Endothelial cell of umbilical vein (primary cell): ENCODE results near the gene DISP1. TPM values are rescaled to one million over a fixed set of nuclear protein-coding genes. Genes with fewer than 3 reads are reported as not detected.

ENCODE experiments used
- BruUV-seq: library from RNA; stranded (reverse); fragments of 400-500 nt; replicated peaks from 2 replicates; lab custom pipeline; 2021; lab: Mats Ljungman, UMichigan
- CTCF ChIA-PET: fragments of 300-600, 350-600 bp; sonication (Branson Sonifier 250); formaldehyde crosslinking; loops from one replicate; lab custom pipeline; 2021; ENCODE audit warnings: antibody characterized with exemption, inconsistent platforms; lab: Charles Lee
- POLR2A ChIA-PET: fragments of 300-600, 350-600 bp; sonication (Branson Sonifier 250); formaldehyde crosslinking; loops from one replicate; lab custom pipeline; 2021; ENCODE audit warnings: antibody characterized with exemption, inconsistent platforms; lab: Charles Lee
- DNase-seq: peaks from one replicate; pipeline ENCODE4 v3.0.0-alpha.2; 2011; ENCODE audit warnings: low read depth, low spot score
- FAIRE-seq: peaks from 2 replicates; lab custom pipeline; 2011; peaks lifted over from hg19 to GRCh38; lab: Jason Lieb, UNC
- H2AFZ ChIP-seq: 2 replicates; pipeline ENCODE4 v1.6.0; 2012; ENCODE audit warnings: low read depth, low read length, control low read depth, inconsistent platforms
- H3K27ac ChIP-seq: 2 replicates; pipeline ENCODE4 v1.5.1; 2011; ENCODE audit warnings: low read depth, mild to moderate bottlenecking, control low read depth, low read length, moderate library complexity; ENCODE audit not compliant: insufficient read depth
- H3K27me3 ChIP-seq, 2 experiments: 2 replicates each; pipeline versions ENCODE4 v1.6.0 to v1.6.1; 2011; ENCODE audit warnings: low read length in 2 of 2, mixed read lengths in 1 of 2; ENCODE audit not compliant: control insufficient read depth in 2 of 2, insufficient read depth in 2 of 2
- H3K36me3 ChIP-seq, 2 experiments: 2 replicates in 1 of 2; 3 replicates in 1 of 2; pipeline ENCODE4 v1.5.1; 2011; ENCODE audit warnings: low read length in 2 of 2, mild to moderate bottlenecking in 1 of 2, moderate library complexity in 1 of 2; ENCODE audit not compliant: control insufficient read depth in 2 of 2, insufficient read depth in 2 of 2; ENCODE audit errors: extremely low read depth in 1 of 2
- H3K4me1 ChIP-seq: 3 replicates; pipeline ENCODE4 v1.5.1; 2011; ENCODE audit warnings: mild to moderate bottlenecking, low read length; ENCODE audit not compliant: control insufficient read depth, insufficient read depth; ENCODE audit errors: extremely low read depth
- H3K4me2 ChIP-seq: 2 replicates; pipeline ENCODE4 v1.6.1; 2011; ENCODE audit warnings: low read length, control low read depth, mixed read lengths; ENCODE audit not compliant: insufficient read depth
- H3K4me3 ChIP-seq, 3 experiments: fragments of 200-600 bp in 1 of 3; sonication (generic), shearing (Covaris generic) in 1 of 3; replicated peaks in 1 of 3; 2 replicates each; pipeline ENCODE4 v1.5.1; 2011 to 2016; ENCODE audit warnings: control low read depth in 3 of 3, low read length in 3 of 3, mild to moderate bottlenecking in 2 of 3, inconsistent platforms in 1 of 3, low read depth in 1 of 3, moderate library complexity in 1 of 3; ENCODE audit not compliant: insufficient read depth in 1 of 3
- H3K79me2 ChIP-seq: 2 replicates; pipeline ENCODE4 v1.6.0; 2012; ENCODE audit warnings: low read length, inconsistent platforms; ENCODE audit not compliant: control insufficient read depth, insufficient read depth
- H3K9ac ChIP-seq: replicated peaks from 2 replicates; pipeline ENCODE3; 2011; ENCODE audit warnings: low read length, control low read depth; ENCODE audit not compliant: insufficient read depth; ENCODE audit errors: extremely low read depth
- H3K9me1 ChIP-seq: replicated peaks from 3 replicates; pipeline ENCODE4 v1.6.0; 2011; ENCODE audit warnings: mild to moderate bottlenecking, low read length; ENCODE audit not compliant: control insufficient read depth, insufficient read depth; ENCODE audit errors: extremely low read depth
- H3K9me3 ChIP-seq: replicated peaks from 2 replicates; pipeline ENCODE4 v1.5.1; 2012; ENCODE audit warnings: low read length, inconsistent platforms; ENCODE audit not compliant: control insufficient read depth, insufficient read depth
- H4K20me1 ChIP-seq: replicated peaks from 2 replicates; pipeline ENCODE3; 2011; ENCODE audit warnings: mild to moderate bottlenecking, low read length; ENCODE audit not compliant: control insufficient read depth, insufficient read depth; ENCODE audit errors: extremely low read depth
- FOS ChIP-seq: IDR thresholded peaks from 2 replicates; pipeline ENCODE4 v1.6.1; 2011; ENCODE audit warnings: mild to moderate bottlenecking, low read length, moderate library complexity, borderline replicate concordance; ENCODE audit not compliant: insufficient read depth
- GATA2 ChIP-seq: IDR thresholded peaks from 2 replicates; pipeline ENCODE4 v1.7.0; 2011; ENCODE audit warnings: low read depth, mild to moderate bottlenecking, moderate library complexity, mixed read lengths, low read length; ENCODE audit not compliant: insufficient read length, insufficient read depth
- JUN ChIP-seq: IDR thresholded peaks from 2 replicates; pipeline ENCODE4 v1.6.1; 2011; ENCODE audit warnings: borderline replicate concordance, low read depth; ENCODE audit not compliant: insufficient read length, insufficient read depth
- MYC ChIP-seq: IDR thresholded peaks from one replicate; pipeline ENCODE4 v1.6.1; 2011; ENCODE audit warnings: mild to moderate bottlenecking, low read depth, low read length
- POLR2AphosphoS5 ChIP-seq: IDR thresholded peaks from 2 replicates; pipeline ENCODE4 v1.6.1; 2012; ENCODE audit warnings: low read depth, mild to moderate bottlenecking, control low read depth, low read length, moderate library complexity; ENCODE audit not compliant: insufficient read depth
- dilution Hi-C: fragments of 300-500 bp; cut with MboI; formaldehyde crosslinking; loops from one replicate; pipeline ENCODE4 v1.15.0; 2019; ENCODE audit warnings: low sequenced_read_pairs; ENCODE audit not compliant: extremely low pct_ligation_motif_present
- intact Hi-C: fragments of 100-400 bp; cut with micrococcal nuclease; formaldehyde crosslinking; loops from one replicate; pipeline ENCODE4 v1.10.0; 2022
- polyA plus RNA-seq, 4 experiments: library from polyadenylated mRNA; depleted of rRNA in 3 of 4; stranded (reverse) in 3 of 4; unstranded in 1 of 4; fragments of >200 nt; gene quantifications; 2 replicates each; pipeline versions ENCODE4 v1.2.1 to v1.2.3, GENCODE V29; 2011 to 2012; ENCODE audit warnings: missing spikeins in 1 of 4
- total RNA-seq: library from RNA; stranded (reverse); gene quantifications from 2 replicates; pipeline ENCODE4 v1.2.3, GENCODE V29; 2021
- TF ChIP-seq, protein P1 (sequence below), 2 donors: IDR thresholded peaks; 1 replicate in 1 of 2; 2 replicates in 1 of 2; pipeline ENCODE4 v1.5.1; 2011; ENCODE audit warnings: low read length in 2 of 2, mild to moderate bottlenecking in 2 of 2, moderate library complexity in 2 of 2, control low read depth in 1 of 2, inconsistent platforms in 1 of 2, low read depth in 1 of 2; ENCODE audit not compliant: insufficient read depth in 1 of 2; ENCODE audit errors: extremely low read depth in 1 of 2

The DISP1 gene
- total and polyA plus RNA-seq, 2 donors (not counting 3 experiments of a cell fraction or from before 2014, with no cell fraction given): 3.9 TPM

DNA sequence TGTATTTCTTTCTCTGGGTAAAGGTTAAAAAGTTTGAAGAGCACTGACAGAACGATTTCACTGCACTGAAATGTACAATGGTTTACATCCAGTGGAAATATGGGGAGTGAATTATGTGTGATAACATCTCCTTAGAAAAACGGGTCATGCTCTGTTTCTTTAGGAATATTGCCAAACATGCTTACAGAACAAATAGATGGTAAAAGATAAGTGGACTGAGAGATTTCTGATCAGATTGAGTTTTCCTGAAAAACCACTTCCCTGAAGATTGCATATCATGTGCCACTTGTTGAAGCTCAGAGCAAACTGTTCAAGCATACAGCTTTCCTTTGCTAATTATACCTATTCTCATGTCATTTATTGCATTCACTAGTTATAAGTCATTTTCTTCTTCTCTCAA lies 29.9 kb upstream of the DISP1 start:
- Histone ChIP-seq H3K9me3 (no peaks in the 10 kb centered on the region), H2AFZ (no peak overlapping the region), H3K27me3 (peaks cover 0 to 5% of the 10 kb centered on the region in 2 experiments), H3K27ac (no peak overlapping the region), H3K79me2 (no peaks in the 10 kb centered on the region), H4K20me1 (no peaks in the 10 kb centered on the region), H3K9ac (no peak overlapping the region), H3K36me3 (no peaks in the 10 kb centered on the region), H3K4me1 (peaks cover 22% of the 10 kb centered on the region), H3K9me1 (no peaks in the 10 kb centered on the region), H3K4me3 (no peak overlapping the region), H3K4me2 (no peak overlapping the region)
- dilution Hi-C loops: loop anchor here (25.0 kb wide), 1 partner anchor 302 kb away; no protein-coding TSS in a partner anchor
- POLR2A ChIA-PET: no interaction called here
- CTCF ChIA-PET: interaction anchor here (0.6 to 2.9 kb wide), 6 partner anchors 13 to 349 kb away, joined by 3 to 8 read pairs (median 4); no protein-coding TSS in a partner anchor
- BruUV-seq: no TSS peak
- TF ChIP-seq, protein P1, sequence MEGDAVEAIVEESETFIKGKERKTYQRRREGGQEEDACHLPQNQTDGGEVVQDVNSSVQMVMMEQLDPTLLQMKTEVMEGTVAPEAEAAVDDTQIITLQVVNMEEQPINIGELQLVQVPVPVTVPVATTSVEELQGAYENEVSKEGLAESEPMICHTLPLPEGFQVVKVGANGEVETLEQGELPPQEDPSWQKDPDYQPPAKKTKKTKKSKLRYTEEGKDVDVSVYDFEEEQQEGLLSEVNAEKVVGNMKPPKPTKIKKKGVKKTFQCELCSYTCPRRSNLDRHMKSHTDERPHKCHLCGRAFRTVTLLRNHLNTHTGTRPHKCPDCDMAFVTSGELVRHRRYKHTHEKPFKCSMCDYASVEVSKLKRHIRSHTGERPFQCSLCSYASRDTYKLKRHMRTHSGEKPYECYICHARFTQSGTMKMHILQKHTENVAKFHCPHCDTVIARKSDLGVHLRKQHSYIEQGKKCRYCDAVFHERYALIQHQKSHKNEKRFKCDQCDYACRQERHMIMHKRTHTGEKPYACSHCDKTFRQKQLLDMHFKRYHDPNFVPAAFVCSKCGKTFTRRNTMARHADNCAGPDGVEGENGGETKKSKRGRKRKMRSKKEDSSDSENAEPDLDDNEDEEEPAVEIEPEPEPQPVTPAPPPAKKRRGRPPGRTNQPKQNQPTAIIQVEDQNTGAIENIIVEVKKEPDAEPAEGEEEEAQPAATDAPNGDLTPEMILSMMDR (IDR thresholded peaks at IDR 0.05; ENCODE audit: extremely low read depth in 1 of 2, insufficient read depth in 1 of 2, low read depth in 1 of 2, low read length in 2 of 2): no peak
- no peak for TF ChIP-seq FOS
- peak; percentile 76 for TF ChIP-seq GATA2
- DNase-seq: peak; percentile 40
- peak; percentile 58 for FAIRE-seq
- intact Hi-C loops: loop anchor here (5.0 kb wide), 1 partner anchor 318 kb away; no protein-coding TSS in a partner anchor

DNA sequence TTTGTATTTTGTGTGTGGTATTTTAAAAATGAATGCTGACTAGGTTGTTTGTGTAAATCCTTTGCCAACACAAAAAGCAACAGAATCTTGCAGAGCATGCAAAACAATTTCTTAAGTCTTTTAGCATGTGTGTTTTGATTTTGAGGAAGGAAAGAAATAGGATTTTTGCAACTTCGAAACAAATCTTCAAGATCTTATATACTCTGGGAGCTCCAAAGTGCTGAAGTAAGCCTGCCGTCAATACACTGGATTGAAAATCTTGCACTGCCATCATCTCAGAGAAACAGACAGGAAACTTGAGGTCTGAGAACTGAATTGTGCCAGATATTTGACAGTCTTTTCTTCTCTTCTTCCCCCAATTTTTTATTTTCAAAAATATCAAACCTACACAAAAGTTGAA lies 29.3 kb upstream of the DISP1 start:
- no peak for TF ChIP-seq POLR2AphosphoS5
- no peak for TF ChIP-seq JUN
- TF ChIP-seq MYC: no peak
- TF ChIP-seq FOS: no peak
- Histone ChIP-seq H3K27me3 (peaks cover 0 to 5% of the 10 kb centered on the region in 2 experiments), H2AFZ (no peak overlapping the region), H3K4me1 (peaks cover 22% of the 10 kb centered on the region), H3K9me1 (no peaks in the 10 kb centered on the region), H3K9ac (no peak overlapping the region), H3K4me2 (no peak overlapping the region), H3K9me3 (no peaks in the 10 kb centered on the region), H4K20me1 (no peaks in the 10 kb centered on the region), H3K27ac (no peak overlapping the region), H3K4me3 (no peak overlapping the region), H3K36me3 (no peaks in the 10 kb centered on the region), H3K79me2 (no peaks in the 10 kb centered on the region)
- intact Hi-C loops (loop anchor here (5.0 kb wide), 1 partner anchor 318 kb away; no protein-coding TSS in a partner anchor), dilution Hi-C loops (loop anchor here (25.0 kb wide), 1 partner anchor 302 kb away; no protein-coding TSS in a partner anchor)
- ChIA-PET CTCF (interaction anchor here (1.0 to 2.9 kb wide), 9 partner anchors 9 to 348 kb away, joined by 3 to 14 read pairs (median 4); no protein-coding TSS in a partner anchor), POLR2A (no interaction called here)
- no TSS peak for BruUV-seq
- FAIRE-seq (peak; percentile 64), DNase-seq (peak; percentile 35)
